Mesenchymal stem cell (in vitro differentiated cells and primary cell): ENCODE data around the gene SREBF1.
A peak's percentile ranks its signal among the peaks of the same experiment; 100 is the strongest.

Experiments used
- DNase-seq: peaks from one replicate; pipeline ENCODE4 v3.0.0-alpha.2; 2013
- H2AFZ ChIP-seq: one replicate; pipeline ENCODE4 v1.6.1; 2013; ENCODE audit warnings: low read depth, mild to moderate bottlenecking, control low read depth, inconsistent platforms, low read length, moderate library complexity
- H2AK5ac ChIP-seq: 2 replicates; pipeline ENCODE4 v1.6.1; 2013; ENCODE audit warnings: low read length, moderate library complexity, mild to moderate bottlenecking, inconsistent platforms; ENCODE audit not compliant: severe bottlenecking
- H2BK120ac ChIP-seq: one replicate; pipeline ENCODE4 v1.6.1; 2013; ENCODE audit warnings: low read depth, mild to moderate bottlenecking, inconsistent platforms, low read length, moderate library complexity
- H2BK12ac ChIP-seq, 2 experiments: one replicate each; pipeline ENCODE4 v1.6.1; 2013; ENCODE audit warnings: inconsistent platforms in 2 of 2, low read length in 2 of 2, mild to moderate bottlenecking in 2 of 2, moderate library complexity in 2 of 2, control low read depth in 1 of 2
- H2BK15ac ChIP-seq: one replicate; pipeline ENCODE4 v1.6.1; 2013; ENCODE audit warnings: mild to moderate bottlenecking, low read depth, inconsistent platforms; ENCODE audit not compliant: poor library complexity, severe bottlenecking
- H2BK5ac ChIP-seq: 2 replicates; pipeline ENCODE4 v1.6.1; 2013; ENCODE audit warnings: low read depth, mild to moderate bottlenecking, low read length, control low read depth, inconsistent platforms; ENCODE audit not compliant: poor library complexity, severe bottlenecking
- H3K14ac ChIP-seq, 2 experiments: one replicate each; pipeline ENCODE4 v1.6.1; 2013; ENCODE audit warnings: inconsistent platforms in 2 of 2, low read length in 2 of 2, control low read depth in 1 of 2, mild to moderate bottlenecking in 1 of 2, moderate library complexity in 1 of 2
- H3K18ac ChIP-seq, 2 experiments: one replicate each; pipeline ENCODE4 v1.6.1; 2013; ENCODE audit warnings: inconsistent platforms in 2 of 2, low read length in 2 of 2, control low read depth in 1 of 2, low read depth in 1 of 2, mild to moderate bottlenecking in 1 of 2
- H3K23ac ChIP-seq, 2 experiments: one replicate each; pipeline ENCODE4 v1.6.1; 2013; ENCODE audit warnings: inconsistent platforms in 2 of 2, low read length in 2 of 2, mild to moderate bottlenecking in 2 of 2, moderate library complexity in 2 of 2, control low read depth in 1 of 2
- H3K27ac ChIP-seq: 2 replicates; pipeline ENCODE4 v1.5.1; 2013; ENCODE audit warnings: mild to moderate bottlenecking, moderate library complexity, low read length, control low read depth, inconsistent platforms; ENCODE audit not compliant: poor library complexity, severe bottlenecking
- H3K27me3 ChIP-seq, 2 experiments: 2 replicates each; pipeline versions ENCODE4 v1.6.1 to v1.7.0; 2013; ENCODE audit warnings: low read length in 2 of 2, mild to moderate bottlenecking in 2 of 2, moderate library complexity in 2 of 2, control low read depth in 1 of 2, inconsistent platforms in 1 of 2; ENCODE audit not compliant: control insufficient read depth in 1 of 2, insufficient read depth in 1 of 2
- H3K36me3 ChIP-seq, 2 experiments: 2 replicates each; pipeline versions ENCODE4 v1.6.1 to v1.7.0; 2013; ENCODE audit warnings: low read length in 2 of 2, control low read depth in 1 of 2, inconsistent platforms in 1 of 2, low read depth in 1 of 2, mild to moderate bottlenecking in 1 of 2; ENCODE audit not compliant: insufficient read depth in 2 of 2, control insufficient read depth in 1 of 2
- H3K4ac ChIP-seq, 2 experiments: one replicate each; pipeline ENCODE4 v1.6.1; 2013; ENCODE audit warnings: inconsistent platforms in 2 of 2, low read length in 2 of 2, mild to moderate bottlenecking in 2 of 2, moderate library complexity in 2 of 2, control low read depth in 1 of 2, low read depth in 1 of 2
- H3K4me1 ChIP-seq: 2 replicates; pipeline ENCODE4 v1.6.1; 2013; ENCODE audit warnings: low read depth, low read length, control low read depth; ENCODE audit not compliant: control insufficient read depth, insufficient read depth
- H3K4me2 ChIP-seq: 2 replicates; pipeline ENCODE4 v1.6.1; 2013; ENCODE audit warnings: low read length, mild to moderate bottlenecking, inconsistent platforms; ENCODE audit not compliant: poor library complexity, severe bottlenecking
- H3K4me3 ChIP-seq, 2 experiments: 2 replicates each; pipeline versions ENCODE4 v1.5.1 to v1.7.0; 2013; ENCODE audit warnings: low read length in 2 of 2, mild to moderate bottlenecking in 2 of 2, control low read depth in 1 of 2, low read depth in 1 of 2; ENCODE audit not compliant: insufficient read depth in 1 of 2
- H3K79me1 ChIP-seq: replicated peaks from 2 replicates; pipeline ENCODE4 v1.6.1; 2013; ENCODE audit warnings: mild to moderate bottlenecking, control low read depth, low read length, inconsistent platforms; ENCODE audit not compliant: poor library complexity, severe bottlenecking
- H3K9ac ChIP-seq: 2 replicates; pipeline ENCODE4 v1.7.0; 2013; ENCODE audit warnings: mild to moderate bottlenecking, low read length, moderate library complexity
- H3K9me3 ChIP-seq: 2 replicates; pipeline ENCODE4 v1.7.0; 2013; ENCODE audit warnings: mild to moderate bottlenecking, low read length; ENCODE audit not compliant: control insufficient read depth
- H4K8ac ChIP-seq: one replicate; pipeline ENCODE4 v1.6.1; 2013; ENCODE audit warnings: inconsistent platforms, mild to moderate bottlenecking, low read length, moderate library complexity
- H4K91ac ChIP-seq: one replicate; pipeline ENCODE4 v1.6.1; 2013; ENCODE audit warnings: mild to moderate bottlenecking, low read length, inconsistent platforms
- WGBS: methylation state at CpG from one replicate; pipeline ENCODE4 v1.1.7; 2013; ENCODE audit warnings: mixed read lengths; 5-methylcytosine and 5-hydroxymethylcytosine counted together

SREBF1 gene

GRCh38 chr17:17839791-17840707, 3.3 kb upstream of the SREBF1 start:
- H3K79me1 ChIP-seq: peaks cover 3% of the 10 kb centered on the region
- H4K91ac ChIP-seq: peak overlapping the region; percentile 100
- peaks cover 38% of the 10 kb centered on the region for H3K4me1 ChIP-seq
- no peaks in the 10 kb centered on the region for H3K27me3 ChIP-seq
- peak overlapping the region; percentile 81 for H2AK5ac ChIP-seq
- peak overlapping the region in 1 of 2 experiments; percentile 93 for H3K14ac ChIP-seq
- peak overlapping the region; percentile 81 to 95 for H2BK12ac ChIP-seq
- H2BK120ac ChIP-seq: peak overlapping the region; percentile 100
- no peaks in the 10 kb centered on the region for H3K9me3 ChIP-seq
- peak overlapping the region; percentile 90 to 99 for H3K4ac ChIP-seq
- peak overlapping the region; percentile 90 for H3K9ac ChIP-seq
- peak overlapping the region in 1 of 2 experiments; percentile 29 for H3K23ac ChIP-seq
- 8% methylated on average over 71 of the region's 71 CpGs for whole genome bisulfite sequencing
- H2AFZ ChIP-seq: peak overlapping the region; percentile 74
- H3K27ac ChIP-seq: peak overlapping the region; percentile 84
- peak; percentile 96 for DNase-seq
- H3K4me2 ChIP-seq: peak overlapping the region; percentile 74
- peak overlapping the region; percentile 97 to 99 for H3K18ac ChIP-seq
- H2BK5ac ChIP-seq: peak overlapping the region; percentile 79
- H3K36me3 ChIP-seq: peaks cover 0 to 2% of the 10 kb centered on the region in 2 experiments
- H2BK15ac ChIP-seq: peak overlapping the region; percentile 96
- peak overlapping the region; percentile 96 for H4K8ac ChIP-seq
- peak overlapping the region; percentile 50 to 58 for H3K4me3 ChIP-seq

- peak overlapping the region; percentile 93 to 95 for H3K18ac ChIP-seq
- H3K36me3 ChIP-seq: no peaks in the 10 kb centered on the region
- peak overlapping the region in 1 of 2 experiments; percentile 84 for H3K4me3 ChIP-seq
- H3K4me2 ChIP-seq: no peak overlapping the region
- no peaks in the 10 kb centered on the region for H3K27me3 ChIP-seq
- peak overlapping the region; percentile 98 for H2BK15ac ChIP-seq
- peak overlapping the region; percentile 95 for H4K8ac ChIP-seq
- peak; percentile 81 for DNase-seq
- H3K27ac ChIP-seq: no peak overlapping the region
- H3K4me1 ChIP-seq: peaks cover 46% of the 10 kb centered on the region
- H3K9ac ChIP-seq: peak overlapping the region; percentile 97
- 59% methylated on average over 11 of the region's 11 CpGs for WGBS
- no peak overlapping the region for H2AFZ ChIP-seq
- no peak overlapping the region for H2BK5ac ChIP-seq
- no peaks in the 10 kb centered on the region for H3K9me3 ChIP-seq
- peak overlapping the region in 1 of 2 experiments; percentile 49 for H3K14ac ChIP-seq
- peak overlapping the region; percentile 79 for H2AK5ac ChIP-seq
- peak overlapping the region in 1 of 2 experiments; percentile 54 for H3K23ac ChIP-seq
- peak overlapping the region; percentile 80 to 97 for H2BK12ac ChIP-seq
- H2BK120ac ChIP-seq: peak overlapping the region; percentile 91
- H3K79me1 ChIP-seq: peaks cover 4% of the 10 kb centered on the region
- H3K4ac ChIP-seq: peak overlapping the region; percentile 93 to 97
- peak overlapping the region; percentile 90 for H4K91ac ChIP-seq
These were observed 1.5 kb upstream of the SREBF1 start for GRCh38 chr17:17837966-17838962.

GRCh38 chr17:17837380-17837821, 615 bp upstream of the SREBF1 start:
- 33% methylated on average over 3 of the region's 3 CpGs for WGBS

More at GRCh38 chr17:17837380-17837821, 615 bp upstream of the SREBF1 start:
- H2AK5ac ChIP-seq: peak overlapping the region; percentile 83
- H3K4me3 ChIP-seq: peak overlapping the region in 1 of 2 experiments; percentile 84
- no peaks in the 10 kb centered on the region for H3K36me3 ChIP-seq
- peak overlapping the region; percentile 93 to 95 for H3K18ac ChIP-seq
- H4K91ac ChIP-seq: peak overlapping the region; percentile 98
- peak overlapping the region; percentile 97 for H3K9ac ChIP-seq
- H2BK5ac ChIP-seq: no peak overlapping the region
- peak overlapping the region; percentile 22 for H3K27ac ChIP-seq
- DNase-seq: peak; percentile 97
- peak overlapping the region; percentile 98 for H2BK15ac ChIP-seq
- peak overlapping the region; percentile 95 for H4K8ac ChIP-seq
- H3K14ac ChIP-seq: peak overlapping the region in 1 of 2 experiments; percentile 49
- peaks cover 5% of the 10 kb centered on the region for H3K79me1 ChIP-seq
- peak overlapping the region in 1 of 2 experiments; percentile 54 for H3K23ac ChIP-seq
- H3K4ac ChIP-seq: peak overlapping the region; percentile 93 to 97
- H2BK12ac ChIP-seq: peak overlapping the region; percentile 70 to 97
- no peaks in the 10 kb centered on the region for H3K9me3 ChIP-seq
- no peak overlapping the region for H2AFZ ChIP-seq
- no peaks in the 10 kb centered on the region for H3K27me3 ChIP-seq
- H2BK120ac ChIP-seq: peak overlapping the region; percentile 91
- peaks cover 46% of the 10 kb centered on the region for H3K4me1 ChIP-seq
- peak overlapping the region; percentile 79 for H3K4me2 ChIP-seq
